OCI-LY1 (cell line): Measurements from ENCODE around the gene RIOK3.

ENCODE experiments used
- H2AFZ ChIP-seq: fragments of 200-600 bp; sonication (generic), shearing (Covaris generic); 2 replicates; pipeline ENCODE4 v1.6.0; 2014; ENCODE audit warnings: antibody characterized with exemption, mild to moderate bottlenecking, low read length
- H3F3A ChIP-seq: fragments of 200-600 bp; sonication (generic), shearing (Covaris generic); 2 replicates; pipeline ENCODE4 v1.6.0; 2014; ENCODE audit warnings: mild to moderate bottlenecking, antibody characterized with exemption, low read length, moderate library complexity; ENCODE audit not compliant: insufficient read depth
- H3K27ac ChIP-seq: fragments of 200-600 bp; sonication (generic); 2 replicates; pipeline ENCODE4 v1.5.1; 2014; ENCODE audit warnings: low read length, mixed run types, mild to moderate bottlenecking, low read depth; ENCODE audit not compliant: poor library complexity, severe bottlenecking
- H3K27me3 ChIP-seq: fragments of 200-600 bp; sonication (generic); 2 replicates; pipeline ENCODE4 v1.6.0; 2014; ENCODE audit warnings: antibody characterized with exemption, mild to moderate bottlenecking, low read length, moderate library complexity; ENCODE audit not compliant: insufficient read depth
- H3K36me3 ChIP-seq: fragments of 200-600 bp; sonication (generic); 2 replicates; pipeline ENCODE4 v1.6.1; 2014; ENCODE audit warnings: mild to moderate bottlenecking, antibody characterized with exemption, low read length, moderate library complexity, mixed read lengths; ENCODE audit not compliant: insufficient read depth
- H3K4me1 ChIP-seq: fragments of 200-600 bp; sonication (generic); 2 replicates; pipeline ENCODE4 v1.5.1; 2014; ENCODE audit warnings: mild to moderate bottlenecking, low read length, moderate library complexity; ENCODE audit not compliant: insufficient read depth, severe bottlenecking
- H3K4me2 ChIP-seq: fragments of 200-600 bp; sonication (generic), shearing (Covaris generic); 2 replicates; pipeline ENCODE4 v1.6.1; 2014; ENCODE audit warnings: low read length
- H3K4me3 ChIP-seq: fragments of 200-600 bp; sonication (generic); 2 replicates; pipeline ENCODE4 v1.5.1; 2014; ENCODE audit warnings: low read length, low read depth, mild to moderate bottlenecking, mixed read lengths; ENCODE audit not compliant: poor library complexity, severe bottlenecking
- H3K79me2 ChIP-seq: fragments of 200-600 bp; shearing (Covaris generic); 2 replicates; pipeline ENCODE4 v1.6.1; 2016; ENCODE audit warnings: mixed run types, low read length, mixed read lengths; ENCODE audit not compliant: insufficient read depth
- H3K9ac ChIP-seq: fragments of 200-600 bp; sonication (generic), shearing (Covaris generic); 2 replicates; pipeline ENCODE4 v1.6.1; 2014; ENCODE audit warnings: mild to moderate bottlenecking, low read length, mixed read lengths
- H3K9me2 ChIP-seq: fragments of 200-600 bp; sonication (generic), shearing (Covaris generic); 2 replicates; pipeline ENCODE4 v1.6.1; 2014; ENCODE audit warnings: low read depth, mild to moderate bottlenecking, low read length, mixed read lengths
- H3K9me3 ChIP-seq: fragments of 200-600 bp; shearing (Covaris generic); 2 replicates; pipeline ENCODE4 v1.6.1; 2014; ENCODE audit warnings: low read length, mixed read lengths
- H4K20me1 ChIP-seq: fragments of 200-600 bp; sonication (generic), shearing (Covaris generic); 2 replicates; pipeline ENCODE4 v1.6.0; 2016; ENCODE audit warnings: mild to moderate bottlenecking, low read length; ENCODE audit not compliant: insufficient read depth
- CTCF ChIP-seq: fragments of 200-600 bp; sonication (generic), shearing (Covaris generic); IDR thresholded peaks from 2 replicates; pipeline ENCODE4 v1.5.1; 2017; ENCODE audit warnings: mild to moderate bottlenecking, antibody characterized with exemption, low read length, moderate library complexity, mixed read lengths
- EZH2 ChIP-seq: fragments of 200-600 bp; sonication (generic), shearing (Covaris generic); IDR thresholded peaks from 2 replicates; pipeline ENCODE4 v1.8.0; 2017; ENCODE audit warnings: borderline replicate concordance, mixed run types, mild to moderate bottlenecking, antibody characterized with exemption, low read length, moderate library complexity, mixed read lengths

RIOK3 gene

GRCh38 chr18:23452347-23452727, 750 bp upstream of the RIOK3 start:
- H3K4me1 ChIP-seq: peaks cover 40% of the 10 kb centered on the region
- TF ChIP-seq EZH2 (no peak), CTCF (no peak)
- no peaks in the 10 kb centered on the region; the same call in 1 of the 2 replicates for H4K20me1 ChIP-seq
- H3K9me3 ChIP-seq: 0 out of 2 replicates have a peak, but pooled peaks cover 3% of the 10 kb centered on the region
- H2AFZ ChIP-seq: peak overlapping the region; percentile 84
- H3K27me3 ChIP-seq: no peaks in the 10 kb centered on the region
- no peaks in the 10 kb centered on the region for H3F3A ChIP-seq
- H3K9me2 ChIP-seq: no peaks in the 10 kb centered on the region
- peaks cover 35% of the 10 kb centered on the region for H3K79me2 ChIP-seq
- H3K9ac ChIP-seq: peak overlapping the region; percentile 71
- H3K4me3 ChIP-seq: peak overlapping the region; percentile 80
- 0 out of 2 replicates have a peak, but pooled peaks cover 7% of the 10 kb centered on the region for H3K36me3 ChIP-seq
- peak overlapping the region; percentile 77 for H3K4me2 ChIP-seq
- peak overlapping the region; percentile 40 for H3K27ac ChIP-seq

GRCh38 chr18:23453680-23454058, 582 bp downstream of the RIOK3 start:
- TF ChIP-seq EZH2 (no peak), CTCF (no peak)
- no peak overlapping the region for H2AFZ ChIP-seq
- H3K4me2 ChIP-seq: peak overlapping the region; percentile 77
- H3K9me3 ChIP-seq: no peaks in the 10 kb centered on the region
- peak overlapping the region; percentile 8 for H3K27ac ChIP-seq
- H3K9ac ChIP-seq: peak overlapping the region; percentile 79
- peaks cover 47% of the 10 kb centered on the region for H3K4me1 ChIP-seq
- no peaks in the 10 kb centered on the region for H3K9me2 ChIP-seq
- no peaks in the 10 kb centered on the region for H3F3A ChIP-seq
- H3K4me3 ChIP-seq: peak overlapping the region; percentile 80
- no peaks in the 10 kb centered on the region; the same call in 1 of the 2 replicates for H4K20me1 ChIP-seq
- H3K27me3 ChIP-seq: no peaks in the 10 kb centered on the region
- H3K79me2 ChIP-seq: peaks cover 49% of the 10 kb centered on the region
- peaks cover 7% of the 10 kb centered on the region; the same call in 1 of the 2 replicates for H3K36me3 ChIP-seq

GRCh38 chr18:23456835-23457234, 3.7 kb downstream of the RIOK3 start:
- H3K36me3 ChIP-seq: peaks cover 15% of the 10 kb centered on the region; the same call in 1 of the 2 replicates
- H3K79me2 ChIP-seq: peaks cover 78% of the 10 kb centered on the region
- no peaks in the 10 kb centered on the region for H3K9me2 ChIP-seq
- H3K4me1 ChIP-seq: peaks cover 40% of the 10 kb centered on the region
- no peak overlapping the region for H2AFZ ChIP-seq
- H4K20me1 ChIP-seq: peaks cover 2% of the 10 kb centered on the region; the same call in 1 of the 2 replicates
- no peaks in the 10 kb centered on the region for H3K9me3 ChIP-seq
- TF ChIP-seq CTCF (no peak), EZH2 (no peak)
- H3K9ac ChIP-seq: no peak overlapping the region
- no peak overlapping the region for H3K4me2 ChIP-seq
- no peak overlapping the region for H3K4me3 ChIP-seq
- no peaks in the 10 kb centered on the region for H3F3A ChIP-seq
- H3K27ac ChIP-seq: no peak overlapping the region
- H3K27me3 ChIP-seq: no peaks in the 10 kb centered on the region
